ENCODE results near the gene L3MBTL2.

- TF ChIP-seq CTCF (IDR thresholded peaks at IDR 0.05) (peak; percentile 55 to 85 (median 78)), POLR2A (IDR thresholded peaks at IDR 0.05) (no peak)
Measured at GRCh38 chr22:41237707-41238569, 32.8 kb downstream of the L3MBTL2 start.
